ENCODE results near the gene TRIM7. TPM values are rescaled to one million over a fixed set of nuclear protein-coding genes. Genes with fewer than 3 reads are reported as not detected.

Gene TRIM7
- total and polyA plus RNA-seq, 2 of the 4 experiments (the other 2 are of a cell fraction), result 0.54 to 1.0 TPM

- no peak for TF ChIP-seq USF2 (IDR thresholded peaks at IDR 0.05; ENCODE audit: low read depth, low read length)
- TF ChIP-seq RFX5 (IDR thresholded peaks at IDR 0.05; ENCODE audit: low read depth, low read length), result no peak
- no peak for TF ChIP-seq POLR2A (IDR thresholded peaks at IDR 0.05; ENCODE audit: low read depth, low read length)
- TF ChIP-seq FOS (IDR thresholded peaks at IDR 0.05; ENCODE audit: low read depth, low read length), result no peak
Observed at GRCh38 chr5:181237729-181238385, 32.9 kb upstream of the TRIM7 start (continued).

DNA sequence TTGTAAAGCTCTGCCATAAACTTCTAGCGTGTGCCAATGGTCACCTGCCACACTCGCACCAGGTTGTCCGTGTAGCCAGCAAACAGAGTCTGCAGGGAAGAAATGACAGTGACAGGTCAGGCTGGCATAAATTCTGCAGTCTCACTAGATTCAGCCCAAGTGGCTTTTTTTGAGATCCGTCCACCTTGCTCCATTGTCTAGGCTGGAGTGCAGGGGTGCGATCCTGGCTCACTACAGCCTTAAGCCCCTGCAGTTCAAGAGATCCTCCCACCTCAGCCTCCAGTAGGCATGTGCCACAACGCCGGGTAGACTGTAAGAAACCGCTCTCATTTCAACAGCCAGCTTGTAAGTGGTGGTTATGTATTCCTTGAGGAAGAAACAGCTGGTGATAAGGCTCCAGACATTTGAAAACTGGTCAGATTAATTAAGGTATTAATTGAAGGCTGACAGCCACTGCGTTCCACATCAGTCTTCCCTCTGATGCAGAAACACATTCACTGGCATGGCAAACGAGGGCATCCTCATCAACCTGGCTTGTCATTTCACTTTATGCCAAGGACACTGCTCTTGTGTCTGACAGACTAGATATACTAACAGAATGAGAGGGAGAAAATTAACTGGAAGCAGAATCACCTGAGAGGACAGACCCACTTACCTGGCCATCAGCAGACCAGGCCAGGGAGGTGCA, 32.1 kb upstream of the TRIM7 start:
- Histone ChIP-seq H3K4me1 (ENCODE audit: control insufficient read depth, insufficient read depth, low read length) (peaks cover 5% of the 10 kb centered on the region), H3K56ac (ENCODE audit: extremely low read depth, insufficient read depth, low read length) (no peak overlapping the region), H4K91ac (ENCODE audit: insufficient read depth, low read depth, low read length) (no peak overlapping the region), H4K8ac (ENCODE audit: low read depth in 2 of 2, low read length in 2 of 2) (no peak overlapping the region), H3K27me3 (ENCODE audit: control insufficient read depth, insufficient read depth, low read length) (no peaks in the 10 kb centered on the region), H3K4me3 (ENCODE audit: insufficient read depth, low read depth, low read length) (no peak overlapping the region), H2BK5ac (ENCODE audit: low read depth, low read length, poor library complexity, severe bottlenecking) (no peak overlapping the region), H3K36me3 (ENCODE audit: control insufficient read depth, insufficient read depth, low read length) (peaks cover 82% of the 10 kb centered on the region), H3K79me1 (ENCODE audit: low read depth in 1 of 2, low read length in 2 of 2) (peaks cover 12 to 50% of the 10 kb centered on the region in 2 experiments), H3K9me1 (ENCODE audit: insufficient read depth, low read length) (peaks cover 14% of the 10 kb centered on the region), H2BK120ac (ENCODE audit: low read depth, low read length) (no peak overlapping the region), H3K4ac (ENCODE audit: low read depth, low read length) (no peak overlapping the region), H3K4me2 (ENCODE audit: low read depth, low read length) (no peak overlapping the region), H2AK9ac (replicated peaks; ENCODE audit: low read depth, low read length, poor library complexity) (no peak overlapping the region), H3K18ac (ENCODE audit: low read depth, low read length) (no peak overlapping the region), H2AFZ (replicated peaks; ENCODE audit: low read length, poor library complexity) (no peak overlapping the region), H3K27ac (ENCODE audit: insufficient read depth, low read length) (no peak overlapping the region), H4K20me1 (ENCODE audit: insufficient read depth, low read length) (peaks cover 87% of the 10 kb centered on the region), H2BK15ac (ENCODE audit: low read depth, low read length) (no peak overlapping the region), H4K5ac (ENCODE audit: low read depth, low read length) (no peak overlapping the region), H3K9me3 (ENCODE audit: control insufficient read depth, insufficient read depth, low read length) (no peaks in the 10 kb centered on the region), H3K23ac (ENCODE audit: low read depth, low read length) (no peak overlapping the region), H2AK5ac (ENCODE audit: low read depth, low read length) (no peak overlapping the region), H3K9ac (ENCODE audit: low read depth, low read length) (no peak overlapping the region), H3K14ac (replicated peaks; ENCODE audit: low read depth, low read length) (no peak overlapping the region), H2BK20ac (ENCODE audit: low read depth, low read length) (no peak overlapping the region)
- ChIA-PET CTCF (no interaction called here), POLR2A (ENCODE audit: unreplicated experiment) (interaction anchor here (0.6 to 0.7 kb wide), 3 partner anchors 12 to 170 kb away, joined by 3 to 4 read pairs (median 3); no protein-coding TSS in a partner anchor)
- ATAC-seq (ENCODE audit: low read depth) (no peak), DNase-seq (no peak)
- intact Hi-C loops (cut with micrococcal nuclease) (no loop called here), in situ Hi-C loops (cut with MboI; ENCODE audit: low sequenced_read_pairs) (no loop called here), dilution Hi-C loops (cut with HindIII; ENCODE audit: low sequenced_read_pairs, unreplicated experiment) (no loop called here)
- no TSS peak for BruUV-seq (replicated peaks)
- 97% methylated on average over 4 of the region's 10 CpGs; no CpG with 5 or more reads in 1 of the 2 experiments for WGBS, 2 experiments (ENCODE audit: extremely low coverage in 2 of 2, insufficient read length in 1 of 2)
- TF ChIP-seq RCOR1 (IDR thresholded peaks at IDR 0.05; ENCODE audit: insufficient replicate concordance, low read length) (no peak), MXI1 (IDR thresholded peaks at IDR 0.05; ENCODE audit: borderline replicate concordance, low read depth, low read length) (no peak), MAFK (IDR thresholded peaks at IDR 0.05; ENCODE audit: low read depth, low read length) (no peak), POLR2A (IDR thresholded peaks at IDR 0.05; ENCODE audit: low read depth, low read length) (no peak), NFE2L2 (IDR thresholded peaks at IDR 0.05; ENCODE audit: low read depth, low read length) (no peak), RAD21 (IDR thresholded peaks at IDR 0.05; ENCODE audit: low read length) (no peak), FOS (IDR thresholded peaks at IDR 0.05; ENCODE audit: low read depth, low read length) (no peak), MAZ (IDR thresholded peaks at IDR 0.05; ENCODE audit: borderline replicate concordance, low read depth, low read length) (no peak), CHD1 (IDR thresholded peaks at IDR 0.05; ENCODE audit: low read depth, low read length) (no peak)
- TF ChIP-seq, protein P1, sequence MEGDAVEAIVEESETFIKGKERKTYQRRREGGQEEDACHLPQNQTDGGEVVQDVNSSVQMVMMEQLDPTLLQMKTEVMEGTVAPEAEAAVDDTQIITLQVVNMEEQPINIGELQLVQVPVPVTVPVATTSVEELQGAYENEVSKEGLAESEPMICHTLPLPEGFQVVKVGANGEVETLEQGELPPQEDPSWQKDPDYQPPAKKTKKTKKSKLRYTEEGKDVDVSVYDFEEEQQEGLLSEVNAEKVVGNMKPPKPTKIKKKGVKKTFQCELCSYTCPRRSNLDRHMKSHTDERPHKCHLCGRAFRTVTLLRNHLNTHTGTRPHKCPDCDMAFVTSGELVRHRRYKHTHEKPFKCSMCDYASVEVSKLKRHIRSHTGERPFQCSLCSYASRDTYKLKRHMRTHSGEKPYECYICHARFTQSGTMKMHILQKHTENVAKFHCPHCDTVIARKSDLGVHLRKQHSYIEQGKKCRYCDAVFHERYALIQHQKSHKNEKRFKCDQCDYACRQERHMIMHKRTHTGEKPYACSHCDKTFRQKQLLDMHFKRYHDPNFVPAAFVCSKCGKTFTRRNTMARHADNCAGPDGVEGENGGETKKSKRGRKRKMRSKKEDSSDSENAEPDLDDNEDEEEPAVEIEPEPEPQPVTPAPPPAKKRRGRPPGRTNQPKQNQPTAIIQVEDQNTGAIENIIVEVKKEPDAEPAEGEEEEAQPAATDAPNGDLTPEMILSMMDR (conservative IDR thresholded peaks at IDR 0.05; ENCODE audit: low read depth, low read length), result no peak

Measured in IMR-90 (cell line).